ENCODE measurements around the gene TRIM27. TPM values are rescaled to one million over a fixed set of nuclear protein-coding genes. Genes with fewer than 3 reads are reported as not detected.
"Not testable (repeated sequence)": the region's sequence is repeated elsewhere in the genome, so short reads cannot be mapped to it uniquely, and the experiment has no call there.

The TRIM27 gene
- total RNA-seq, 2 donors from 2014 or later: 56.3 to 69.2 TPM

DNA sequence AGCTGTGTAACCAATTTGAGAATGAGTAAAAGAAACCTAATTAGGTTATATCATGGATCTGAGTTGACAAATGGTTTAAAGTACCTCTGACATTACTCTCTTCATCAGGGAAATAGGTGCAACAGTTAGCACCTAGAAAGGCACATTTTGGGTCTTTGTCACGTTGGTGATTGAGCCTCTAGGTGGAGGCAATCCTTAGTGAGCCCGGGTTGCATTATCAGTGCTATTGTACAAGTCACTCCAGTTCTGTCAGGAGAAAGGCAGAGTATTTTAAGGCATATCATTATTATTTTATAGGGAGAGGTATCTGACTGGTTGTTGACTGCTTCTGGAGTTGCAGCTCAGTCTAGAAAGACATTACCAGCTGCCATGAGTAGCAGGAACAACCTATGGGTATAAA, 54.9 kb downstream of the TRIM27 start:
- H3K27ac ChIP-seq: no peak overlapping the region
- no peak for TF ChIP-seq CTCF (IDR thresholded peaks at IDR 0.05)
- no peaks in the 10 kb centered on the region for H3K9me3 ChIP-seq
- peaks cover 14% of the 10 kb centered on the region for H3K4me1 ChIP-seq
- intact Hi-C loops (cut with DNase I): no loop called here
- DNase-seq (no peak), ATAC-seq (no peak)
- WGBS, 2 donors: 55 to 56% methylated on average over 2 of the region's 2 CpGs
- no peaks in the 10 kb centered on the region for H3K36me3 ChIP-seq (replicated peaks in 1 of 2; ENCODE audit: insufficient read depth in 1 of 2, low read depth in 2 of 2)
- H3K4me3 ChIP-seq: no peak overlapping the region
- no peaks in the 10 kb centered on the region for H3K27me3 ChIP-seq

GRCh38 chr6:28867086-28867409, 56.7 kb downstream of the TRIM27 start:
- TF ChIP-seq CTCF (IDR thresholded peaks at IDR 0.05): no peak
- Histone ChIP-seq H3K9me3 (no peaks in the 10 kb centered on the region), H3K4me3 (peak overlapping the region in 1 of 2 donors; percentile 50), H3K36me3 (replicated peaks in 1 of 2; ENCODE audit: insufficient read depth in 1 of 2, low read depth in 2 of 2) (no peaks in the 10 kb centered on the region), H3K27me3 (no peaks in the 10 kb centered on the region), H3K4me1 (peaks cover 14% of the 10 kb centered on the region), H3K27ac (peak overlapping the region in 2 of 4 donors; percentile 79 to 89)
- intact Hi-C loops (cut with DNase I): no loop called here
- 5 to 16% methylated on average over 5 of the region's 5 CpGs for WGBS, 2 donors
- DNase-seq (peak in 1 of 4 donors; percentile 10), ATAC-seq (peak; percentile 15)

DNA sequence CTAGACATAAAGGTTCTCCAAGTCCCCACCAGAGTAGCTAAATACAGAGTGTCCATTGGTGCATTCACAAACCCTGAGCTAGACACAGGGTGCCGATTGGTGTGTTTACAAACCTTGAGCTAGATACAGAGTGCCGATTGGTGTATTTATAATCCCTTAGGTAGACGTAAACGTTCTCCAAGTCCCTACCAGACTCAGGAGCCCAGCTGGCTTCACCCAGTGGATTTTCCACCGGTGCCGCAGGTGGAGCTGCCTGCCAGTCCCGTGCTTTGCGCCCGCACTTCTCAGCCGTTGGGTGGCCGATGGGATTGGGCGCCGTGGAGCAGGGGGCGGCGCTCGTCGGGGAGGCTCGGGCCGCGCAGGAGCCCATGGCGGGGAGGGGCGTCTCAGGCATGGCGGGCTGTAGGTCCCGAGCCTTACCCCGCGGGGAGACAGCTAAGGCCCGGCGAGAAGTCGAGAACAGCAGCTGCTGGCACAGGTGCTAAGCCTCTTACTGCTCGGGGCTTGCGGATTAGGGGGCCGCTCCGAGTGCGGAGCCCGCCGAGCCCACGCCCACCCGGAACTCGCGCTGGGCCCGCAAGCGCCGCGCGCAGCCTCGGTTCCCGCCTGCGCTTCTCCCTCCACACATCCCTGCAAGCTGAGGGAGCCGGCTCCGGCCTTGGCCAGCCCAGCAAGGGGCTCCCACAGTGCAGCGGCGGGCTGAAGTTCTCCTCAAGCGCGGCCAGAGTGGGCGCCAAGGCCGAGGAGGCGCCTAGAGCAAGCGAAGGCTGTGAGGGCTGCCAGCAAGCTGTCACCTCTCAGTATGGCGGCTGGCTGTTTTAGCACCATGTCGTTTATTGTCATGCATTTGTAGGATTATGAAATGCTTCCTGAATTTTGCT, 57.3 kb downstream of the TRIM27 start:
- H3K9me3 ChIP-seq; H3K36me3 ChIP-seq (replicated peaks in 1 of 2; ENCODE audit: insufficient read depth in 1 of 2, low read depth in 2 of 2); intact Hi-C loops (cut with DNase I); H3K27me3 ChIP-seq: not testable (repeated sequence)
- ATAC-seq (peak; percentile 63), DNase-seq (peak; percentile 68 to 82 (median 77))
- H3K4me3 ChIP-seq: peak overlapping the region; percentile 50 to 60
- H3K4me1 ChIP-seq: peaks cover 14% of the 10 kb centered on the region
- 1 to 3% methylated on average over 12 to 56 of the region's 60 CpGs for WGBS, 2 donors
- TF ChIP-seq POLR2A (IDR thresholded peaks at IDR 0.05): peak in 2 of 3 donors; percentile 65 to 67
- H3K27ac ChIP-seq: peak overlapping the region; percentile 65 to 89 (median 78)

DNA sequence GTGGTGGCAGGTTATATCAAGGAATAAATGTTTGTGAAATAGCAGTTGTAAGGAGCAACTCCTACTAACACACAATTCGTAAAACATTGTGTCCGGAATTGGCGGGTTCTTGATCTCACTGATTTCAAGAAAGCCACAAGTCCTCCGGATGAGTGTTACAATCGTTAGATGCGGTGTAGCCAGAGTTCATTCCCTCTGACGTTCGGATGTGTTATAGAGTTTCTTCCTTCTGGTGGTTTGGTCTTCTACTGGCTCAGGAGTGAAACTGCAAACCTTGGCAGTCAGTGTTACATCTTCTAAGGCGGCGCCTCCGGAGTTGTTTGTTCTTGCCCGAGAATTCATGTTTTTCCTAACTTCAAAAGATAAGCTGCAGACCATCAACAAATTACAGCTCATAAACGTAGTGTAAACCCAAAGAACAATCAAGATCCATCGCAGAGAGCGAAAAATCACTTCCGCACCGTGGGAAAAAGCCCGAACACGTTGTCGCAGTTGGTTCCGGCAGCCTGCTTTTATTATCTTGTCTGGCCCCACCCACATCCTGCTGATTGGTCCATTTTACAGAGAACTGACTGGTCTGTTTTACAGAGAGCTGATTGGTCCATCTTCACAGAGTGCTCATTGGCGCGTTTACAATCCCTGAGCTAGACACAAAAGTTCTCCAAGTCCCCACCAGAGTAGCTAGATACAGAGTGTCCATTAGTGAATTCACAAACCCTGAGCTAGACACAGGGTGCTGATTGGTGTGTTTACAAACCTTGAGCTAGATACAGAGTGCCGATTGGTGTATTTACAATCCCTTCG, 58.2 kb downstream of the TRIM27 start:
- H3K36me3 ChIP-seq (replicated peaks in 1 of 2; ENCODE audit: insufficient read depth in 1 of 2, low read depth in 2 of 2): no peaks in the 10 kb centered on the region
- H3K4me3 ChIP-seq: peak overlapping the region in 1 of 2 donors; percentile 50
- intact Hi-C loops (cut with DNase I): no loop called here
- no peaks in the 10 kb centered on the region for H3K9me3 ChIP-seq
- H3K27me3 ChIP-seq: no peaks in the 10 kb centered on the region
- DNase-seq: peak in 2 of 4 donors; percentile 31 to 38
- WGBS, 2 donors: 67 to 76% methylated on average over 25 of the region's 25 CpGs
- H3K27ac ChIP-seq: peak overlapping the region in 2 of 4 donors; percentile 79 to 89
- ATAC-seq: no peak
- TF ChIP-seq CTCF (IDR thresholded peaks at IDR 0.05) (no peak), POLR2A (IDR thresholded peaks at IDR 0.05) (no peak)
- H3K4me1 ChIP-seq: peaks cover 14% of the 10 kb centered on the region

GRCh38 chr6:28864326-28864923, 59.4 kb downstream of the TRIM27 start:
- intact Hi-C loops (cut with DNase I): no loop called here
- H3K27me3 ChIP-seq: no peaks in the 10 kb centered on the region
- ATAC-seq: no peak
- no peak for TF ChIP-seq POLR2A (IDR thresholded peaks at IDR 0.05)
- TF ChIP-seq CTCF (IDR thresholded peaks at IDR 0.05): no peak
- no peaks in the 10 kb centered on the region for H3K9me3 ChIP-seq
- DNase-seq: no peak
- no peaks in the 10 kb centered on the region for H3K36me3 ChIP-seq (replicated peaks in 1 of 2; ENCODE audit: insufficient read depth in 1 of 2, low read depth in 2 of 2)
- peak overlapping the region in 1 of 2 donors; percentile 78 for H3K4me3 ChIP-seq
- WGBS, 2 donors: 30 to 39% methylated on average over 25 of the region's 25 CpGs
- H3K27ac ChIP-seq: peak overlapping the region in 3 of 4 donors; percentile 48 to 71 (median 62)
- H3K4me1 ChIP-seq: peaks cover 14% of the 10 kb centered on the region
